ENCODE measurements around the gene SUN1. TPM values are rescaled to one million over a fixed set of nuclear protein-coding genes. Genes with fewer than 3 reads are reported as not detected.
A peak's percentile ranks its signal among the peaks of the same experiment; 100 is the strongest.

The SUN1 gene
- total and polyA plus RNA-seq, 2 donors (not counting 1 experiment from before 2014, with no cell fraction given): 198 to 254 TPM

- H3K27me3 Mint-ChIP-seq: no peaks in the 10 kb centered on the region
- H3K4me1 ChIP-seq (ENCODE audit: control insufficient read depth in 2 of 2, insufficient read depth in 2 of 2, low read length in 2 of 2): peaks cover 16 to 20% of the 10 kb centered on the region in 2 donors
- H4K20me1 ChIP-seq (ENCODE audit: control insufficient read depth, insufficient read depth, low read length, poor library complexity, severe bottlenecking): no peaks in the 10 kb centered on the region
- H3K4me2 ChIP-seq (replicated peaks; ENCODE audit: low read depth, low read length, poor library complexity, severe bottlenecking): peak overlapping the region; percentile 89
- peak overlapping the region; percentile 1 to 33 for H3K27ac ChIP-seq (ENCODE audit: low read length in 2 of 2)
- WGBS (ENCODE audit: insufficient coverage): 22% methylated on average over 53 of the region's 58 CpGs
- no peaks in the 10 kb centered on the region for H3K9me3 Mint-ChIP-seq (ENCODE audit: insufficient read depth)
- peak overlapping the region in 4 of 5 experiments; percentile 29 to 61 (median 51) for H3K4me3 ChIP-seq (ENCODE audit: control extremely low read depth in 1 of 5, extremely low read depth in 1 of 5, insufficient read depth in 1 of 5, low read depth in 2 of 5, low read length in 4 of 5)
- peak overlapping the region; percentile 68 for H3K27ac Mint-ChIP-seq
- peaks cover 0 to 11% (median 0%) of the 10 kb centered on the region in 3 donors for H3K9me3 ChIP-seq (ENCODE audit: control extremely low read depth in 1 of 3, control insufficient read depth in 2 of 3, insufficient read depth in 1 of 3, low read length in 2 of 3)
- ATAC-seq (ENCODE audit: low read depth): peak; percentile 40
- POLR2A ChIA-PET: interaction anchor here (0.6 to 1.7 kb wide), 9 partner anchors 13 to 578 kb away, joined by 3 to 8 read pairs (median 4); partner anchors contain the start of genes ADAP1 and COX19
- CTCF ChIA-PET: interaction anchor here (0.7 to 4.5 kb wide), 24 partner anchors 8 to 276 kb away, joined by 3 to 47 read pairs (median 4); a partner anchor contains a TSS
- no peaks in the 10 kb centered on the region for H3K36me3 ChIP-seq (replicated peaks in 1 of 2; ENCODE audit: control extremely low read depth in 1 of 2, control insufficient read depth in 1 of 2, extremely low read depth in 1 of 2, insufficient read depth in 2 of 2, low read length in 1 of 2)
- H3K4me1 Mint-ChIP-seq: peaks cover 18% of the 10 kb centered on the region
- no peaks in the 10 kb centered on the region for H3K27me3 ChIP-seq (replicated peaks in 1 of 4; ENCODE audit: control extremely low read depth in 1 of 4, control insufficient read depth in 3 of 4, insufficient read depth in 4 of 4, low read length in 3 of 4)
- DNase-seq: peak; percentile 85
- intact Hi-C loops (cut with micrococcal nuclease): loop anchor here (1.0 to 10.0 kb wide), 6 partner anchors 14 to 233 kb away; partner anchors contain the start of genes ADAP1, COX19 and GPER1
- peak overlapping the region; percentile 65 for H3K9ac ChIP-seq (ENCODE audit: low read length)
- H2AFZ ChIP-seq (ENCODE audit: insufficient read depth, low read depth, low read length, poor library complexity, severe bottlenecking): peak overlapping the region; percentile 59
- no peaks in the 10 kb centered on the region for H3K79me2 ChIP-seq (ENCODE audit: control insufficient read depth, insufficient read depth, low read length)
- H3K4me3 Mint-ChIP-seq: peak overlapping the region; percentile 85
- TF ChIP-seq CTCF (IDR thresholded peaks at IDR 0.05): no peak
- no peak for TF ChIP-seq EZH2 (IDR thresholded peaks at IDR 0.05; ENCODE audit: borderline replicate concordance, insufficient read depth, low read depth, low read length, poor library complexity, severe bottlenecking)
Measured at GRCh38 chr7:909358-910329, 77.4 kb downstream of the SUN1 start.
